ENCODE data around the gene RPL22L1. TPM values are rescaled to one million over a fixed set of nuclear protein-coding genes. Genes with fewer than 3 reads are reported as not detected.

Gene RPL22L1
- polyA plus RNA-seq, 3 donors = 26.8 to 63.8 (median 37.4) TPM

DNA sequence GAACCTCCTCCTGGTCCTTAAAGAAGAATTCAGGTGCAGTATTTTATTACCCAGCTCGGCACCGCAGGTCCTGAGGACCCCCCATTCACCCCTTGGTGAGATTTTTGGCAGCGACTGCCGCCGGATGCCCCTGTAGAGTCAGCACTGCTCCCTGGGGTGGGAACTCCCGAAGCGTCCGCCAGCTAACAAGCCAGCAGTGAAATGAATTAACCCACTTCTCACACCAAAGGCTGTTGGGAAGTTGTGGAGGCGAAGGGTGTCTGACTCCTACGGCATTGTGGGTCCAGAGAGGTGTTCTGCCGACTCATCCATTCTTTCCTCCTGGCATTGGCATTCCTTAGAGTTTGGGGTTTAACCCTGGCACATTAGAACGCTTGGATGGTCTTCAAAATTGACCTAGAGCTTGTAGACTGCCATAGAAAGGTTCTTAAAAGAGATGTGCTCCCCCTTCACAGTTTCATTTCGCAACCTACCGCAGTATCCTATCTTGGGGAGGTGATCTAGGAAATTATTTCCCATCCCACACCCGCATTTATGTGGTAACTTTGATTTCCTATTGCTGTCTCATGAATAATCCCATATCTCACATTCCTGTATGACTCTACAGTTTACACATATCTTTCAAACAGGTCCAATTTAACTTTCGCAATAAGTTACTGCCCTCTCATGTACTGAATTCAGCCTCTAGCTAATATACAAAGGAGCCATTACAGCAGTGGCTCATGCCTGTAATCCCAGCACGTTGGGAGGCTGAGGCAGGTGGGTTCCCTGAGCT lies 39.3 kb upstream of the RPL22L1 start:
- Mint-ChIP-seq H3K4me1 (peaks cover 21% of the 10 kb centered on the region), H3K27ac (no peak overlapping the region), H3K9me3 (peaks cover 10 to 42% (median 29%) of the 10 kb centered on the region in 7 donors), H3K36me3 (peaks cover 0 to 2% of the 10 kb centered on the region in 2 donors), H3K4me3 (peak overlapping the region; percentile 91 to 97), H3K27me3 (ENCODE audit: low read depth in 3 of 3) (peaks cover 30 to 48% (median 41%) of the 10 kb centered on the region in 3 donors)
- WGBS (ENCODE audit: insufficient coverage) = 85% methylated on average over 4 of the region's 17 CpGs
- Histone ChIP-seq H2AFZ (ENCODE audit: insufficient read depth, low read depth, low read length, poor library complexity, severe bottlenecking) (no peak overlapping the region), H3K27ac (ENCODE audit: low read depth in 1 of 2, low read length in 2 of 2) (no peak overlapping the region), H3K4me3 (replicated peaks in 1 of 3; ENCODE audit: low read depth in 2 of 3, low read length in 3 of 3) (peak overlapping the region in 1 of 3 experiments; percentile 78), H3K4me1 (ENCODE audit: control insufficient read depth in 1 of 2, insufficient read depth in 2 of 2, low read length in 2 of 2) (peaks cover 10 to 19% of the 10 kb centered on the region in 2 donors), H3K9ac (ENCODE audit: insufficient read depth, low read length, poor library complexity, severe bottlenecking) (no peak overlapping the region), H3K9me3 (replicated peaks in 1 of 2; ENCODE audit: control insufficient read depth in 1 of 2, insufficient read depth in 1 of 2, low read length in 2 of 2) (peaks cover 17 to 27% of the 10 kb centered on the region in 2 donors), H3K27me3 (ENCODE audit: control insufficient read depth in 2 of 2, insufficient read depth in 2 of 2, low read length in 2 of 2) (peaks cover 15 to 31% of the 10 kb centered on the region in 2 donors), H3K79me2 (ENCODE audit: insufficient read depth, low read length) (no peaks in the 10 kb centered on the region), H4K20me1 (ENCODE audit: insufficient read depth, low read length) (no peaks in the 10 kb centered on the region), H3K36me3 (replicated peaks in 1 of 2; ENCODE audit: control insufficient read depth in 1 of 2, insufficient read depth in 2 of 2, low read length in 2 of 2) (no peaks in the 10 kb centered on the region), H3K4me2 (replicated peaks; ENCODE audit: extremely low read depth, low read length, poor library complexity, severe bottlenecking) (peak overlapping the region; percentile 91)
- peak in 1 of 3 donors; percentile 4 for DNase-seq
- intact Hi-C loops (cut with micrococcal nuclease) = no loop called here
- TF ChIP-seq, protein P1, sequence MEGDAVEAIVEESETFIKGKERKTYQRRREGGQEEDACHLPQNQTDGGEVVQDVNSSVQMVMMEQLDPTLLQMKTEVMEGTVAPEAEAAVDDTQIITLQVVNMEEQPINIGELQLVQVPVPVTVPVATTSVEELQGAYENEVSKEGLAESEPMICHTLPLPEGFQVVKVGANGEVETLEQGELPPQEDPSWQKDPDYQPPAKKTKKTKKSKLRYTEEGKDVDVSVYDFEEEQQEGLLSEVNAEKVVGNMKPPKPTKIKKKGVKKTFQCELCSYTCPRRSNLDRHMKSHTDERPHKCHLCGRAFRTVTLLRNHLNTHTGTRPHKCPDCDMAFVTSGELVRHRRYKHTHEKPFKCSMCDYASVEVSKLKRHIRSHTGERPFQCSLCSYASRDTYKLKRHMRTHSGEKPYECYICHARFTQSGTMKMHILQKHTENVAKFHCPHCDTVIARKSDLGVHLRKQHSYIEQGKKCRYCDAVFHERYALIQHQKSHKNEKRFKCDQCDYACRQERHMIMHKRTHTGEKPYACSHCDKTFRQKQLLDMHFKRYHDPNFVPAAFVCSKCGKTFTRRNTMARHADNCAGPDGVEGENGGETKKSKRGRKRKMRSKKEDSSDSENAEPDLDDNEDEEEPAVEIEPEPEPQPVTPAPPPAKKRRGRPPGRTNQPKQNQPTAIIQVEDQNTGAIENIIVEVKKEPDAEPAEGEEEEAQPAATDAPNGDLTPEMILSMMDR (IDR thresholded peaks at IDR 0.05) = no peak

DNA sequence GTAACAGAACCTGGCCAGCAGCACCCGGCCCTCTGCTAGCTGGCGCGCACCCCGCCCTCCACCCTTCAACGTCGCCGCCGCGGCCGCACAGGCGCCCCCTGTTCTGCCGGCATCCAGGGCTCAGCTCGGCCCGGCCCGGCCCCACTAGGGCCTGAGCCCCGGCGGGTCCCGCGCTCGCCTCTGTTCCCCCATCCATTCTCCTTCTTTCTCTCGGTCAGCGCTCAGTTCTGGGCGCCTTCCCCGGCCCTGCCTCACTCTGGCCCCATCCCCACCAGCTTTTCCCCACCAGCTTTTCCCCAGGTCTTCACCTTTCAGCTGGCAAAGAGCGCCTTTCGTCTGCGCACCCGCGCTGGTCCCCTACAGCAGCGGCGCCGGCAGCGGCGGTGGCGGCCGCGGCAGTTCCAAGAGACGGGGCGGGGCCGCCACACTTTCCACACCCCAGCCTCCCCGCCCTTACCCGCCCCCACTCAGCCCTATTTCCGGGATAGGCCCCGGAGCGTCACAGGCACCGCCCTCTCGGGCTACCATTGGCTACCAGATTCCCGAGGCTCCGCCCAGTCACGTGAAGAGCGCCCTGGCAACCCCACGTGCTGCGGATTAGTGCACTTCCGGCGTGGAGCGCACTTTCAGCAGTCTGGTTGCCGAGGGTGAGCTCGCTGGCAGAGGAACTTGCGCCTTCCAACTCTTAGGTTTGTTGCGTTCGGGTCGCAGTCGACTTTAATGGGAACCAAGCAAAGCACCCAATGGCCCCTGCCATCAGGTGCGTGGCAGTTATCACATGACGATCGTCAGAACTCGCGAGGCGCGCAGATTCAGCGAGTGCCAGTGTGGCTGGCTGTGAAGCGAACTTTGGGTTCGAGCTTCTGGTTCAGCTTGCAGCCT lies 38.5 kb upstream of the RPL22L1 start, which contains the start of gene EIF5A2:
EIF5A2 (minus strand) TSS at position 403 of the 882 bp plus-strand sequence. CDS start 831 bp downstream, outside the sequence.
- H3K9me3 ChIP-seq (replicated peaks in 1 of 2; ENCODE audit: control insufficient read depth in 1 of 2, insufficient read depth in 1 of 2, low read length in 2 of 2) = peaks cover 17 to 27% of the 10 kb centered on the region in 2 donors
- H3K4me2 ChIP-seq (replicated peaks; ENCODE audit: extremely low read depth, low read length, poor library complexity, severe bottlenecking) = peak within 1 kb of the TSS; percentile 91
- no peaks in the 10 kb centered on the region for H3K79me2 ChIP-seq (ENCODE audit: insufficient read depth, low read length)
- 15% methylated on average over 73 of the region's 73 CpGs for WGBS (ENCODE audit: insufficient coverage)
- no peaks in the 10 kb centered on the region for H4K20me1 ChIP-seq (ENCODE audit: insufficient read depth, low read length)
- TF ChIP-seq, protein P1 (IDR thresholded peaks at IDR 0.05) = no peak
- H2AFZ ChIP-seq (ENCODE audit: insufficient read depth, low read depth, low read length, poor library complexity, severe bottlenecking) = peak within 1 kb of the TSS; percentile 94
- H3K9ac ChIP-seq (ENCODE audit: insufficient read depth, low read length, poor library complexity, severe bottlenecking) = peak within 1 kb of the TSS; percentile 63
- Mint-ChIP-seq H3K9me3 (peaks cover 10 to 42% (median 29%) of the 10 kb centered on the region in 7 donors), H3K4me3 (peak within 1 kb of the TSS; percentile 91 to 97), H3K4me1 (peaks cover 21% of the 10 kb centered on the region), H3K36me3 (peaks cover 0 to 2% of the 10 kb centered on the region in 2 donors), H3K27ac (peak within 1 kb of the TSS in 4 of 7 donors; percentile 64 to 90 (median 78)), H3K27me3 (ENCODE audit: low read depth in 3 of 3) (peaks cover 30 to 48% (median 39%) of the 10 kb centered on the region in 3 donors)
- peak within 1 kb of the TSS; percentile 39 to 78 (median 51) for H3K4me3 ChIP-seq (replicated peaks in 1 of 3; ENCODE audit: low read depth in 2 of 3, low read length in 3 of 3)
- peak; percentile 84 to 90 (median 87) for DNase-seq
- H3K36me3 ChIP-seq (replicated peaks in 1 of 2; ENCODE audit: control insufficient read depth in 1 of 2, insufficient read depth in 2 of 2, low read length in 2 of 2) = no peaks in the 10 kb centered on the region
- no peak within 1 kb of the TSS for H3K27ac ChIP-seq (ENCODE audit: low read depth in 1 of 2, low read length in 2 of 2)
- peaks cover 10 to 19% of the 10 kb centered on the region in 2 donors for H3K4me1 ChIP-seq (ENCODE audit: control insufficient read depth in 1 of 2, insufficient read depth in 2 of 2, low read length in 2 of 2)
- peaks cover 15 to 31% of the 10 kb centered on the region in 2 donors for H3K27me3 ChIP-seq (ENCODE audit: control insufficient read depth in 2 of 2, insufficient read depth in 2 of 2, low read length in 2 of 2)
- intact Hi-C loops (cut with micrococcal nuclease) = no loop called here
